Effector memory CD8-positive, alpha-beta T cell (primary cell): ENCODE results near the gene C13orf46.
A peak's percentile ranks its signal among the peaks of the same experiment; 100 is the strongest.

Experiments
- ATAC-seq: fragments of 150-1000 bp; cut with Tn5 transposase; replicated peaks from 2 replicates; pipeline ENCODE4 v1.10.0; 2021; ENCODE audit warnings: mild to moderate bottlenecking, moderate library complexity
- DNase-seq, 3 experiments: peaks; one replicate each; pipeline ENCODE4 v3.0.0; 2021
- H3K27ac Mint-ChIP-seq, 2 donors: one replicate each; pipeline ENCODE4 v1.8.0; 2022; ENCODE audit warnings: mild to moderate bottlenecking in 2 of 2, mixed read lengths in 2 of 2, moderate library complexity in 2 of 2
- H3K27me3 Mint-ChIP-seq, 2 donors: one replicate each; pipeline ENCODE4 v1.8.0; 2022; ENCODE audit warnings: mixed read lengths in 2 of 2
- H3K36me3 Mint-ChIP-seq: one replicate; pipeline ENCODE4 v1.8.0; 2022; ENCODE audit warnings: mild to moderate bottlenecking, moderate library complexity, mixed read lengths; ENCODE audit not compliant: insufficient read depth
- H3K4me1 Mint-ChIP-seq, 2 donors: one replicate each; pipeline ENCODE4 v1.8.0; 2022; ENCODE audit warnings: low read depth in 2 of 2, mixed read lengths in 2 of 2
- H3K4me3 Mint-ChIP-seq, 2 donors: one replicate each; pipeline ENCODE4 v1.8.0; 2022; ENCODE audit warnings: mild to moderate bottlenecking in 2 of 2, mixed read lengths in 2 of 2, moderate library complexity in 2 of 2
- H3K9me3 Mint-ChIP-seq, 2 donors: one replicate each; pipeline ENCODE4 v1.8.0; 2022; ENCODE audit warnings: mixed read lengths in 2 of 2

The C13orf46 gene

DNA sequence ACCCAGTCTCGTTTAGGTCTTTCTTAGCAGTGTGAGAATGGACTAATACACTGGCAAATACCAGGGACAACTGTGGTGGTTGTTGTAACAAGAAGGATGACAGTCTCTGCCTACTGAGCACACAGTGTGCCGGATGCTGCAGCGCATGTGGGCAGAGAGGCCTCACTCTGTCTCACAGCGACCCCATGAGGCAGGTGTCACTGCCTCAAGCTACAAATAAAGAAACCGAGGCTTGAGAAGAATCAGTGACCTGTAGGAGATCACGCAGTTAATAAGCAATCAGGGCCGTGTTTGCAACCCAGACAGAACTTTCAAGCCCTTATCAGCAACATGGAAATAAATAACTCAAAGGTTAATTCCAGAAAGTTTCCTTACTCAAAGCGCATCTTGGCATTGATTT, 69.5 kb downstream of the C13orf46 start:
- ATAC-seq (peak; percentile 69), DNase-seq (peak in 2 of 3 experiments; percentile 14 to 23)
- Mint-ChIP-seq H3K36me3 (no peaks in the 10 kb centered on the region), H3K9me3 (no peaks in the 10 kb centered on the region), H3K4me3 (no peak overlapping the region), H3K27me3 (peaks cover 11 to 18% of the 10 kb centered on the region in 2 donors), H3K4me1 (peaks cover 0 to 12% of the 10 kb centered on the region in 2 donors), H3K27ac (no peak overlapping the region)

- no peaks in the 10 kb centered on the region for H3K9me3 Mint-ChIP-seq
- ATAC-seq (no peak), DNase-seq (no peak)
- peaks cover 11 to 13% of the 10 kb centered on the region in 2 donors for H3K27me3 Mint-ChIP-seq
- H3K4me3 Mint-ChIP-seq, result no peak overlapping the region
- no peaks in the 10 kb centered on the region for H3K36me3 Mint-ChIP-seq
- H3K4me1 Mint-ChIP-seq, result peaks cover 0 to 9% of the 10 kb centered on the region in 2 donors
- H3K27ac Mint-ChIP-seq, result no peak overlapping the region
These were observed 70.0 kb downstream of the C13orf46 start for GRCh38 chr13:113903912-113904311.
